Stimulated activated CD4-positive, alpha-beta T cell treated with anti-CD3 and anti-CD28 coated beads, Interleukin-4, amount 100 ng/mL, for 48 hours (primary cell): ENCODE data around the gene AFG3L2.
"Not testable (repeated sequence)": the region's sequence is repeated elsewhere in the genome, so short reads cannot be mapped to it uniquely, and the experiment has no call there.

Experiments used
- DNase-seq, 2 donors: peaks; one replicate each; pipeline ENCODE4 v3.0.0-alpha.2; 2020; ENCODE audit warnings: low read depth in 2 of 2

Gene AFG3L2

DNA sequence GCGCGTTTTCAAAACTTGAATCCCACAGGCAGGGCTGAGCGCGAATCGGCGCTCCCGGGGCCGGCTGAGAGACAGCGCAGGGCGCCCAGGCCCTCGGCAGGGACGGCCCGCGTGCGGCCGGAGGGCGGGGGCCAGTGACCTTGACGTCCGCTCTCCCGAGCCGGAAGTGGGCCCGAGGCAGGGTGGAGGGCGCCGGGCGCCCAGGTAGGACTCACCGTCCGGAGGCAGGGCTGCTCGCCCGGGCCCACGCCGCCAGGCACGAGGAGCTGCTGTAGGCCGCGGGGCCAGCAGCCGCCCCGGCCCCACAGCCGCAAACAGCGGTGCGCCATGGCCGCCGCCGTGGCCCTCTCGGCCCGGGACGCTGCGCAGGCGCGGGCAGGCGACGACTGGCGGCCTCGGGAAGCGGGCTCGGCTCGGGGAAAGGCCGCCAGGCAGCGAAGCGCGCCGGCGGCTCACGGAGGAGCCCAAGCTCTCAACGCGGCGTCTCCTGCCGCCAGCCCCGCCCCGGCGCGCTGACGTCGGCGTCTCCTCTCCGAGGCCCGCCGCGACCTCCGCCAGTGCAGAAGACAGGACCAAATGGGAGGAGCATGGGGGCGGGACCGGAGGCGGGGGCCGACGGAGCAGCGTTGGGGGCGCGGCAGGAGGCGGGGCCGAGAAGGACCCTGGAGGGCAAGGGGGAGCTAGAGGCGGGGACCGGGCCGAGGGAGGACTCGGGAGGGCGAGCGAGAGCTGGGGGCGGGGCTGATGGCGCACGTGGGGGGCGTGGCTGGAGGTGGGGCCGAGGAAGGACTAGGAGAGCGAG lies at the start of gene AFG3L2:
Gene AFG3L2, minus strand, starts transcription at position 474 of the 802 bp plus-strand sequence. Its CDS starts 145 bp downstream, at position 329.
- peak; percentile 100 for DNase-seq

DNA sequence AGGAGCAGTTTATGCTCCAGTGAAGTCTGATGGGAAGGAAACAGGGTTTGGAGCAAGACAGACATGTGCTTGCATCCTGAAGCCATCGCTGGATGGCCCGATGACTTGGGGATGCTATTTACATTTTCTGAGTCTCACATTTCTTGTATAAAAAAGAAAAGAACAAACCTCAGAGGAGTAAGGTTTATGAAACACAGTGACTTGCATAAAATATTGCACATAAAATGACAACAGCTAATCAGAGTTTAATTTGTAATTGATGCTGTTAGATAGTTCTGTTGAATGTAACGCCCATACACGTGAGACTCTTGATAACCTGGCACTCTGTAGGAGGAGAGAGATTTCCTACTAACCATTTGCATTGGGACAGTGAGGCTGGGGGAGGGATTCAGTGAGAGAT lies 47.2 kb upstream of the AFG3L2 start:
- DNase-seq = no peak

DNA sequence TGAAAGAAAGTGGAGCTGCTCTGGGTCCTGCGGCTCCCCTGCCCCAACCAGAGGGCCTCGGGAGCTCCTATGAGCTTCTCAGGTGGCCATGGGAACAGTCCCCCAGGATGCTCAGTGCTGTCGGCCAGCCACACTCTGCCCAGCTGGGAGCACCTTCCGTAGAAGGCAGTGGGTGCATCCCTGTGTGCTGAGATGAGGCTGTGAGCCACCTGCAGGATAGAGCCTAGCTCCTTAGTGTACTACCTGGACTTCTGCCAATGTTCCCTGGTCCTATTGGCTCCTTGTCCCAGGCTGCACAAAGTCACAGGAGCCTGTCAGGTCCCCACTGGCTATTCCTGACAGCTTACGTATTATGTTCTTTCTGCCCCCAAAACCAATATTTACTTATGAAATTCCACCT lies 46.8 kb upstream of the AFG3L2 start:
- no peak for DNase-seq

DNA sequence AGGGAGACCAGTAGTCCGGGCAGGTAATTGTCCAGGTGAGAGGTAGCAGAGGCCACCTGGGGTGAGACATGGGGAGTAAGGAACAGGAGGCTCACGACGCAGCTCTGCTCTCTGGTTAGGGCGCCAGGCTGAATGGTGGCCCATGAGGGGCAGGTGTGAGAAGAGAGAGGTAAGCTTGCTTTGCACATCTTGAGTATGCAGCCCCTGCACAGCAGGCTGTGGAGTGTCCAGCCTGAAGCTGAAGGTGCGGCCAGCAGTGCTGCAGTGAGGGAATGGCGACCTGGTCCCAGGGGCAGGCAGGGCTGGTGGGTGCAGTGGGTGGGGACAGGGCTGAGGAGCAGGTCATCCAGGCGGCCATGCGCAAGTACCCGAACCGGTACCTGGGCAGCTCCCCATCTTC lies 46.4 kb upstream of the AFG3L2 start:
- DNase-seq = no peak

DNA sequence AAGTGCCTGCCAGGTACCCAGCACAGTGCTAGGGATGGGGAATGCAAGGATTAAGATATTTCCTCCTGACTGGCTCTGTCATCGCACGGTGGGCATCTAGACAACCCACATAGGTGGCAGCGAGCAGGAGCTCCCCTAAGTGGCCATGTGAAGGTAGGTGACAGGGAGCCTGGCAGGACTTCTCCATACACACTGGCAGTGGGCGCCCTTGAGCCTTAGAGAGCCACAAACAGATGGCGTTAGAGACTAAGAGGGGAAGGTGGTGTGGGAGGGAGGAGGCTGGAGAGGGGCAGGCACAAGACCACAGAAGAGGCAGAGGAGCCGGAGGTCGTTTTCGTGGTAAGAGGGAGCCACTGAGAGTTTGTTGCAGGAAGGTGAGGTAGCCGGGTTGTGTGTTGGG lies 45.9 kb upstream of the AFG3L2 start:
- no peak for DNase-seq

DNA sequence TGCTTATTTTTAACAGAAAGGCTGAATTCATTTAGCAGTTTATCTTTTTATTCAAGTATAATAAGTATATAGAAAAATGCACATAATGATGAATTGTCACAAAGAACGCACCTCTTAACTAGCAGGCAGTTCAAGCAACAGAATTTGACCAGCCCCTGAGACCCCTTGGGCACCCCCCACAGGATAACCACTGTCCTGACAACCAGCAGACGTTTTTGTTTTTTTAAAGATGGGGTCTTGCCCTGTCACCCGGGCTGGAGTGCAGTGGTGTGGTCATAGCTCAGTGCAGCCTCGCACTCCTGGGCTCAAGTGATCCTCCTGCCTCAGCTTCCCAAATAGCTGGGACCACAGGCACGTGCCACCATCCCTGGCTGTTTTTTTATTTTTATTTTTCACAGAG lies 44.7 kb upstream of the AFG3L2 start:
- DNase-seq = no peak

DNA sequence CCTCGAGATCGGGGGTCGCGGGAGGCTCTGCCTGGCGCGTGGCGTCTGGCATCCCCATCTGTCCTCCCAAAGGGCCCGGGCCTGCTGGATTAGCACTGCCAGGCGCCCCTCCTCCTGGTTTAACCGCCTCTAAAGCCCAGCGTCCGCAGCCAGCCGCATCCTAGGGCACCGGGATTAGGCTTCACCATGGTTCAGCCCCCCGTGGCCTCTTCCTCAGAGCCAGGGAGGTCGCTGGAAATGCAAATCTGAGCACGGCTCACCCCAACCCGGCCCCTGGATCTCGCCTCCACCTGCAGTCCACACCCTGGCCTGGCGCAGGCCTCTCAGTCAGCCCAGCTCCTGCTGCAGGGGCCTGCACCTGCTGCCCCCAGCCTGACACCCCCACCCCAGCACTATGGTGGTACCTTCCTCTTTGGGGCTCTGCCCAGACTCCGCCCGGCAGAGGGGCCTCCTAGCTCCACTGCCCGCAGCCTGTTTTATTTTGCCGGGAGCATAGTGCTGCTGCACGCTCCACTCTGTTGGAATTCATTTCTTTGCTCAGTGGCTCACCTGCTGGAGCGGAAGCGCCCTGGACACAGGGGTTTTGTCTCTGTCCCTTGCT lies 43.9 kb upstream of the AFG3L2 start:
- DNase-seq = no peak

DNA sequence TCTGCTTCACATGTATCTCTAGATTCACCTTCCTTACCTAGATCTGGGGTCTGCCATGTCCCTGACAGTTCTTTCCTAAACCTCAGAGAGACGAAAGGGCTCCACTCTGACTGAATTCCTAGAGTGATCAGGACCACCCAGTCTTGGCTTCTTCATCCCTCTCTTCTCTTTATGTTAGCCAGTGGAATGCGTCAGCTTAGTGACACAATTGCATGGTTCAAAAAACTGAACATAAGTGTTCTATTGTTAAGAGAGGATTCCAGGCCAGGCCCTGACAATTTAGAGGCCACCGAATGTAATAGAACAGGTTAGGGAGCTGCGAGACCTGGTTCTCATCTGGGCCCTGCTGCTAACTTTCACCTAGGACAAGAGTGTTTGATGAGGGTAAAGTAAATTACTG lies 40.7 kb upstream of the AFG3L2 start:
- no peak for DNase-seq

DNA sequence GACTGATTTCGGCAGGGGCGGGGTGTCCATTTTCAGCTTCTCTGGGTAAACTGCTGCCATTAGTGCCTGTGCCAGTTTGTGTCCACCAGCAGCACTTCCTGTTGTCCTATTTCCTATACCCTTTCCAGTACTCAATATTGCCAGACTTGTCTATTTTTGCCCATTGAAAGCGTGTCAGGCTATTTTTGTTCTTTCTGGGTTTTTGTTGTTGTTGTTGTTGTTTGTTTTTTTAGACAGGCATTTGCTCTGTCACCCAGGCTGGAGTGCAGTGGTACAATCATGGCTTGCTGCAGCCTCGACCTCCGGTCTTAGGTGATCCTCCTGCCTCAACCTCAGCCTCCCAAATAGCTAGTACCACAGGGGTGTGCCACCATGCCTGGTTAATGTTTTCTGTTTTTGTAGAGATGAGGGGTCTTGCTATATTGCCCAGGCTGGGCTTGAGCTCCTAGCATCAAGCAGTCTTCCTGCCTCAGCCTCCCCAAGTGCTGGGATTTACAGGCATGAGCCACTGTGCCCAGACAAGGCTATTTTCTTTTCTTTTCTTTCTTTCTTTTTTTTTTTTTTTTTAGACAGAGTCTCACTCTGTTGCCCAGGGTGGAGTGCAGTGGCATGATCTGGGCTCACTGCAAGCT lies 39.2 kb upstream of the AFG3L2 start:
- DNase-seq = no peak

DNA sequence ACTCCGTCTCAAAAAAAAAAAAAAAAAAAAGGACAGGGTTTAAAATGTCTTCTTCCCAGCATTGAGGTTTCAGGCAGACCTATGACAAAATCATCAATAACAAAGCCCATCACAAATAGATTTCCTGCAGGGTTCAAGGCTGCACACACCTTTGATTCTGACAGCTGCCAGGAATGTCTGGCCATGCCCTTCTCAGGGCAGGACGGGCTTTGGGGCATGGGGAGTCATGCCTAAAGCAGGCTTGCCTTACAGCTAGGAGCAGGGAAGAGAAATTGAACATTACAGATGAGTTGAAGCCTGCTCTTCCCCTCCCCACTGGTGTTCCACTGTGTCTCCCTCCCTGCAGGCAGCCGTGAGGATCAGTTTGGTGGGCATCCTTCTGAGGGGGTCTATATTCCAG lies 34.4 kb upstream of the AFG3L2 start:
- no peak for DNase-seq

DNA sequence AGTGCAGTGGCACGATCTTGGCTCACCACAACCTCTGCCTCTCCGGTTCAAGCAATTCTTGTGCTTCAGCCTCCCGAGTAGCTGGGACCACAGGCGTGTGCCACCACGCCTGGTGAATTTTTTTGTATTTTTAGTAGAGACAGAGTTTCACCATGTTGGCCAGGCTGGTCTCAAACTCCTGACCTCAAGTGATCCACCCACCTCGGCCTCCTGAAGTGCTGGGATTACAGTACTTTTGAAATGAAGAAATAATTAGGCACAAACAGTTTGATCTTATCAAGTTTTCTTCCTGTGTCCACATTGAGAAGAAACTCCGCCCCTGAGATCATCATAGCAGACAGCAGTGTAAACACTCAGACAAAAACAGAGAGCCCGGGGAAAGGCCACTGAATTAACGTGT lies 33.7 kb upstream of the AFG3L2 start:
- DNase-seq = not testable (repeated sequence)

DNA sequence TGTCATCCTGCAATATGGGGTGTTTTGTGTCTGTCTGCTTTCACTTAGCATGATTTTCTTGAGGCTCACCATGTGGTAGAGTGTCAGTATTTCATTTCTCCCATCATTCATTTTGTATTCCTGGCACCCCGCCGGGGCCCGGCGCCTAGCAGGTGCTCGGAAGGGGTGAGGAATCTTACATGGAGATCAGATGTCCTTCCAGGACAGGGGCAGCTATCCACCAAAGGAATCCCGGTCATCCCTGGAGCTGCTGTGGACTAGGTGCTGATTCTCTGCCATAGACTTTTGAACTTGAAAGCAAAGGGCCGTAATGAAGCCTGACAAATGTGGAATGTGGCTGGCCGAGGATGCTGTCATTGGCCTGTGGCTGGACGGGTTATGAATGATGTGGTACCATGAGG lies 33.1 kb upstream of the AFG3L2 start:
- DNase-seq = no peak

DNA sequence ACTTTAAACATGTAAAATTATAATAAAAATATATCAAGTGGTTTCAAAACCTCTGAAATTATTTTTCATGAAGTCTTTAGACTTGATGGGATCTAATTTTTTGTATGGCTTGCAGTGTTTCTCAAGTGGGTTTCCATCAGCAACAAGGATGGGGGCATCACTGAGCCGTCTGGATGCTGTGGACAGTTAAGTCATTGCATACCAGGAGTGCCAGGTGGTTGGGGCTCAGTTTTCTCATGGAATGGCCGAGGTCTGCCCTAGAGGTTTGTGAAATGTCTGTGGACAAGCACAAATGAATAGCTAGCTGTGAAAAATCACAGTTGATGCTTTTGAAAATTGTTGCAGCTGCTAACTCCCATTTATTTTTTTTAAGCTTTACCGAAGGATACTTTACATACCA lies 32.4 kb upstream of the AFG3L2 start:
- no peak for DNase-seq

DNA sequence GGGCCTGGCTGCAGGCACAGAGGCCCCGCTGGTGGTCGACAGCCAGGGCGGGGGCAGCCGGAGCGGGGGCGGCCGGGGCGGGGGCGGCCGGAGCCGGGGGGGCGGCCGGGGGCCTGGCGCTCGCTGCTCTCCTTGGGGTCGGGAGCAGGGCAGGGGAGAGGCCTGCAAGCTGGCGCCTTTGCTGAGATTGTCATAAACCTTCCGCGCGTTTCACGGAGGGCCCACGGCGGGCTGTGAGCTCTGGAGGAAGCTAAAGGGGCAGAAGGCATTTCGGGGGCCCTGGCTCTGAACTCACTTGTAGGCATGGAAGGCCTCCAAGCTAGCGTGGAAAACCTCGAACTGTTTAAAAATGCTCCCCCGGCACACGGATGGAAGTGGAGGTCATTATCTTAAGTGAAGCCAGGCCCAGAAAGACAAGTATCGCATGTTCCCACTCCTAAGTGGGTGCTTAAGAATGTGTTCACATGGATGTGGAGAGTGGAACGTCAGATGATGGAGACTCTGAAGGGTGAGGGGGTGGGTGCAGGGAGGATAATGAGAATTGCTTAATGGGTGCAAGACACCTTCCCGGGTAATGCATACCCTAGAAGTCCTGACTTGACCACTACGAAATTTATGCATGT lies 31.3 kb upstream of the AFG3L2 start:
- DNase-seq = no peak

DNA sequence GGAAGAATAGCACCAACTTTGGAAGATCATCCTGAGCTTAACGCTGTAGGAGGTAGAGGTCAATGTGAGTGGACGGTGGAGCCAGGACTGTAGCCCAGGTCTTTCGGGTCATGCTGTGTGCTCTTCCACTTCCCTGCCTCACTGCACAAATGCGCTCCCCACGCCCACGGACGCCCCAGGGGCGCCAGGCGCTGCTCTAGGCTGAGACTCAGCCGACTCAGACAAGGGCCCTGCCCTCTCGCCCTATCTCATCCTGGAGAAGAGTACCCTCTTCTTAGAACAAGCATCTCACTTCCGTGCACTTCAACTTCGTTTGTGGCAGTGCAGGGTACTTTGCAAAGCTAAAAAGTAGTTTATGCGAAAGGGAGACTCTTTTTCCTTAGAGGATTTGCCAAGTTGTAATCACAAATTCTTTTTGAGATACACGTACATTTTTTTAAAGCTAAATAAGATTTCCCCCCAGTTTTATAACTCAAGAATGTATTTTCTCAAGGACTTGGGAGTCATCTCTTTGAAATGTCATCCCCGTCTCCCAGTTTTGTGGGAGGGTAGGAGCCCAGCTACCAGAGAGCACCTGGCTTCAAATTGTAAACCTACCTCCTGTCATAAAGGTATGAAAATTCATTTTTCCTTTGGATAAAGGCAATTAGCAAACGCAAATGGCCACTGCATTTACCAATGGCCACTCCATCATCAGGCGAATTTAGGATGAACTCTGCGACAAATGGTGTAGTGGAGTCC lies 29.5 kb upstream of the AFG3L2 start:
- no peak for DNase-seq

DNA sequence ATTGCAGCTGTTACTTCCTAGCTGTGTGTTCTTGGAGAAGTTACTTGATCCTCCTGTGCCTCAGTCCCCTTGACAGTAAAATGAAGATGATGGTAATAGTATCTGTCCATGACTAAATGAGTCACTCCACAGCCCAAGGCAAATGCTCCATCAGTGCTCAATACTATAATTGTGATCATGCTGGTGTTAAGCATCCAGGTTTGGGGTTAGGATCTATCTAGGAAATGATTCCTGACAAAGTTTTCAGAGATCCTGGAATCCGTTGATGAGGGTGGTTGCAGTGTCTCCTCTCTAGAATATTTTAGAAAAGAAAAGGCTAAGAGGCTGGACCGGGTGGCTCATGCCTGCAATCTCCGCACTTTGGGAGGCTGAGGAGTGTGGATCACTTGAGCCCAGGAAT lies 28.0 kb upstream of the AFG3L2 start:
- DNase-seq = no peak

DNA sequence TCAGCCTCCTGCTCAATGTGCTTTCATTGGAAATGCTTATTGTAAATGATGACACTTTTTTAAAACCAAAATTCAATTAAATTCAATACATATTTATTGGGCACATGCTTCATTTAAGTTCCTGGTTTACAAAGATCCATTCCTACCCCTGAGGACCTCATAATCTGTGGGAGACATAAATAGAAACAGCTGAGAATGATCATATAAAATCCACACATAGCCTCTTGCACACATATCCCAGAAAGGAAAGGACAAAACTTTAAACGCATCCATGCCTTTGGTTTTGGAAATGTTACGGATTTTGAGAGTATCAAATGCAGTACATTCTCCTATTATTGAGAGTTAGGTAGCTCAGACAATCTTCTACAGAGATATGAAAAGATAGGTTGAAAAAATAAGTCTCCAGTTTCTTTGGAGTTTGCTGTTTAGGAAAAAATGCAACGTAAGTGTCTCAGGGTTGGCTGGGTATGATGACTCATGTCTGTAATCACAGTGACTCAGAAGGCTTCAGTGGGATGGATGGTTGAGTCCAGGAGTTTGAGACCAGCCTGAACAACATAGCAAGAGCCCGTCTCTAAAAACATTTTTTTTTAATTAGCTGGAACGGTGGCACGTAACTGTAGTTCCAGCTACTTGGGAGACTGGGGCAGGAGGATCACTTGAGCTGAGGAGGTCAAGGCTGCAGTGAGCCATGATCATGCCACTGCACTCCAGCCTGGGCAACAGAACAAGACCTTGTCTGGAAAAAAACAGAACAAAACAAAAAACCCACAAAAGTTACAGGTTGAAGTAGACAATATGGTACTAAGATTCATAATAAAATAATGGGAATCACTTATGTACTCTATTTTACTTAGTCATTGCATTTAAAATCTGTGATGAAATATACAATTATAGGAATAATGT lies 26.8 kb upstream of the AFG3L2 start:
- no peak for DNase-seq

DNA sequence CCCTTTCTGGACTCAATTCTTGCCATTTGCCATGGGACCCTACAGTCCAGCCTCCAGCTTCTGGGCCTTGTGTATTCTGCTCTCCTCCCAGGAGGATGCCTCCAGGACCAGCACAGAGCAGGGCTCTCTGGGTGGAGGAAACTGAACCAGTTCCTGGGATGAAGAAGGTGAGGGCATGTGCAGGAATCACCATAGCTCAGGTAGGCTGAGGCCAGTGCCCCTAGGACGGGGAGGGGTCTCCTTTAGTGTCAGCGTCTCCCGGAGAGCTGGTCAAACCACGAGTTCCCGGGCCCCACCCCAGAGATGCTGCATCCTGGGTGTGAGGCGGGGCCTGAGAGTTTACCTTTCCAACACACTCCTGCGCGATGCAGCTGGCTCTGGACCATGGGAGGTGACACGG lies 24.9 kb upstream of the AFG3L2 start:
- DNase-seq = no peak

DNA sequence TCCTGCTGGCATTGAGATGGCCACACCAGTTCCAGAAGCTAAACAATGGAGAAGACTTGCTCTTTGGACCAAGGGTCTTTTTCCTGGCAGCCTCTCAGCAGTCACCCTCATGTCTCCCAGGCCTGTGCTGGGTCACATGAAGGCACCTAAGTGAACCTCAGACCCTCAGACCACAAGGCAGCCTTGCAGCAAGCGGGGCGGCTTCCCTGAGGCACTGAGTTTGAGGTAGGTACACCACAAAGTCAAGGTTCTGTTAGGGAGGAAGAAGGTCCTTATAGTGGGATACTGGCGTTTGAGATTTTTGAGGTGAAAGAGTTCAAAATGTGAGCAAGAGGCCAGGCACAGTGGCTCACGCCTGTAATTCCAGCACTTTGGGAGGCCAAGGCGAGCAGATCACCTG lies 22.2 kb upstream of the AFG3L2 start:
- DNase-seq = no peak

DNA sequence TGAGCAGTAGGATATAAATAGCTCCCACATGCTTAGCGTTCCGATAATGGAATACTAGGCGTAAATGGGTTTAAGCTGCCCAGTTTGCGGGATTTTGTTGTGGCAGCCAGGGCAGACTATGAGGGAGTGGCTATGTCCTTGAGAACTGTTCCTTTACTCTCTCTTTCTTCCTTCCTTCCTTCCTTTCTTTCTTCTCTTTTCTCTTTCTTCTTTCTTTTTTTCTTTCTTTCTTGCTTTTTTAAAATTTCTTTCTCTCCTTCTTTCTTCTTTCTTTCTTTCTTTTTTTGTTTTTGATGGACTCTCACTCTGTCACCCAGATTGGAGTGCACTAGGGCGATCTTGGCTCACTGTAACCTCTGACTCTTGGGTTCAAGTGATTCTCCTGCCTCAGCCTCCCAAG lies 21.6 kb upstream of the AFG3L2 start:
- no peak for DNase-seq

DNA sequence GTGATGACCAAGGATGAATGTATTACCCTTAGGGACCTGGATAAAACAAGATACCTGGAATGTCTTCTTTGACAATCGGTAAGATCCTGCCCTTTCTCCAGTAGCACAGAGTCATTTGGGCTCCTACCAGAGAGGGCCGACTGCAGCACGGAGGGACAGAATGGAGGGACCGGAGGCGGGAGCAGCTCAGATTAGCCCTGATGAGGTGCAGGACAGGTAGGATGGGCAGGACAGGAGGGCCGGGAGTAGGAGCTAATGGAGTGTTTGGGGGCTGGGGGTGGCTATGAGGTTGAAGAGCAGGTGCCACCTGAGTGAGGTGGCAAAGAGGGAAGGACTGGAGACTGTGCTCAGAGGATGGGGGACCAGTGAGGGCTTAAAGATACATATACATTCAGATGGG lies 20.8 kb upstream of the AFG3L2 start:
- DNase-seq = no peak
